WTC11 (cell line): ENCODE measurements around the gene AQP1.

Experiments used
- CBFB ChIP-seq: sonication (generic); formaldehyde crosslinking; IDR thresholded peaks from 2 replicates; pipeline ENCODE4 v1.8.1; 2022; ENCODE audit warnings: mild to moderate bottlenecking, low read depth, missing genetic modification reagents
- CTCF ChIP-seq: fragments of 200-600 bp; IDR thresholded peaks from 2 replicates; pipeline ENCODE4 v1.8.0; 2022; ENCODE audit warnings: antibody characterized with exemption
- JUN ChIP-seq: sonication (generic); formaldehyde crosslinking; IDR thresholded peaks from 2 replicates; pipeline ENCODE4 v1.8.0; 2023; ENCODE audit warnings: mild to moderate bottlenecking, missing genetic modification reagents
- MAX ChIP-seq: sonication (generic); formaldehyde crosslinking; IDR thresholded peaks from 2 replicates; pipeline ENCODE4 v1.8.0; 2022; ENCODE audit warnings: mild to moderate bottlenecking, missing genetic modification reagents
- MYBL2 ChIP-seq: sonication (generic); formaldehyde crosslinking; IDR thresholded peaks from 2 replicates; pipeline ENCODE4 v1.8.1; 2023; ENCODE audit warnings: mild to moderate bottlenecking, moderate library complexity, missing genetic modification reagents
- NFE2L1 ChIP-seq: sonication (generic); formaldehyde crosslinking; IDR thresholded peaks from 2 replicates; pipeline ENCODE4 v1.8.1; 2023; ENCODE audit warnings: missing genetic modification reagents
- SP1 ChIP-seq: sonication (generic); formaldehyde crosslinking; conservative IDR thresholded peaks from 2 replicates; pipeline ENCODE4 v1.8.1; 2022; ENCODE audit warnings: missing genetic modification reagents
- TEAD4 ChIP-seq: sonication (generic); formaldehyde crosslinking; IDR thresholded peaks from 2 replicates; pipeline ENCODE4 v1.8.0; 2022; ENCODE audit warnings: mild to moderate bottlenecking, missing genetic modification reagents
- USF1 ChIP-seq: sonication (generic); formaldehyde crosslinking; IDR thresholded peaks from 2 replicates; pipeline ENCODE4 v1.8.0; 2022; ENCODE audit warnings: mild to moderate bottlenecking, missing genetic modification reagents
- USF2 ChIP-seq: sonication (generic); formaldehyde crosslinking; IDR thresholded peaks from 2 replicates; pipeline ENCODE4 v1.8.1; 2023; ENCODE audit warnings: mild to moderate bottlenecking, missing genetic modification reagents, moderate library complexity
- ZMAT4 ChIP-seq: fragments of 250-450 bp; sonication (Bioruptor Pico); IDR thresholded peaks from 2 replicates; pipeline ENCODE4 v1.9.0; 2021; ENCODE audit warnings: mild to moderate bottlenecking

GRCh38 chr7:30900053-30900452 is 11.6 kb upstream of the AQP1 start:
- no peak for TF ChIP-seq CTCF
- no peak for TF ChIP-seq USF1 (CRISPR knock-in tag)
- no peak for TF ChIP-seq NFE2L1 (CRISPR knock-in tag)
- no peak for TF ChIP-seq MYBL2 (CRISPR knock-in tag)
- no peak for TF ChIP-seq JUN
- no peak for TF ChIP-seq USF2 (CRISPR knock-in tag)
- no peak for TF ChIP-seq MAX (CRISPR knock-in tag)
- TF ChIP-seq TEAD4 (CRISPR knock-in tag) = no peak
- TF ChIP-seq SP1 (CRISPR knock-in tag) = no peak
- TF ChIP-seq ZMAT4 (CRISPR knock-in tag) = no peak
- no peak for TF ChIP-seq CBFB (CRISPR knock-in tag)
